AG04450 (cell line): ENCODE results near the gene PTPRD. TPM values are rescaled to one million over a fixed set of nuclear protein-coding genes. Genes with fewer than 3 reads are reported as not detected.

Source experiments
- CTCF ChIA-PET: fragments of 300-600, 350-600 bp; formaldehyde crosslinking; extraction: SDS; loops from one replicate; lab custom pipeline; 2022; ENCODE audit warnings: antibody characterized with exemption, inconsistent platforms; lab: Charles Lee
- POLR2A ChIA-PET: fragments of 350-600 bp; formaldehyde crosslinking; extraction: SDS; loops from one replicate; lab custom pipeline; 2021; ENCODE audit warnings: antibody characterized with exemption, inconsistent platforms; lab: Yijun Ruan, JAX
- DNase-seq: peaks from one replicate; pipeline ENCODE4 v3.0.0-alpha.2; 2011; ENCODE audit warnings: low read depth, low spot score
- H3K27ac ChIP-seq: one replicate; pipeline ENCODE4 v1.5.1; 2012; ENCODE audit warnings: low read depth, low read length, control low read depth
- H3K27me3 ChIP-seq: one replicate; pipeline ENCODE4 v1.6.0; 2012; ENCODE audit warnings: low read length; ENCODE audit not compliant: control insufficient read depth, insufficient read depth
- H3K4me3 ChIP-seq: 2 replicates; pipeline ENCODE4 v1.5.1; 2011; ENCODE audit warnings: mild to moderate bottlenecking, low read depth, low read length, control low read depth
- H3K9me3 ChIP-seq: 2 replicates; pipeline ENCODE4 v1.5.1; 2012; ENCODE audit warnings: low read length; ENCODE audit not compliant: control insufficient read depth, insufficient read depth
- polyA plus RNA-seq: library from polyadenylated mRNA; depleted of rRNA; stranded (reverse); fragments of >200 nt; gene quantifications from 2 replicates; pipeline ENCODE4 v1.2.3, GENCODE V29; 2011
- TF ChIP-seq, protein P1 (sequence below): IDR thresholded peaks from 2 replicates; pipeline ENCODE4 v1.5.1; 2011; ENCODE audit warnings: low read depth, low read length, control low read depth, inconsistent platforms

The PTPRD gene
- polyA plus RNA-seq, 1 experiment: 0.19 TPM

DNA sequence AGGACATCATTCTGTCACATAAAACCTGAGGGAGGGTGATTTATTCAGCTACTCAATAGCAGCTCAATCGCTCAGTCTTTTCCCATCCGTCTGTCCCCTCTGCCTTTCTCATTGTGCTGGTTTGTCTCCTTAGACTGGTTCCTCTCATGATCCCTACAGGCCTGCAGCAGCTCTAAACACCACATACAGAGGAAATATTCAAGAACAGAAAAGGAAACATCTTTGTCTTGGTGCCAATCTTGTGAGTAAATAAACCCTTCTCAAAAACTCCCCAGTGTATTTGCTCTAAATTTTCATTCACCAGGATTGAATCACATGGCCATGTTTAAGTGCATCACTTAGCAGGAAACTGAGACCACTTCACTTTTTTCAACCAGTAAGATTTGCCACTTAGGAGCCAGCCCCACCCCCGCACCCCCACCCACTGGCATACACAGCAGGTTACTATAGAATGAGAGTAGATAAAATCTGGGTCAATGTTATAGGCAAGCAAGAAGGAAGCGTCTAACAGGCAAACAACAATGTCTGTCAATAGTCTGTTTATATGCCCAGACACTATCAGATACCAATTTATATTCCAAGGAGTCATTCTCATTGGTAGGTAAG lies 1917.7 kb downstream of the PTPRD start:
- ChIA-PET CTCF (no interaction called here), POLR2A (no interaction called here)
- TF ChIP-seq, protein P1, sequence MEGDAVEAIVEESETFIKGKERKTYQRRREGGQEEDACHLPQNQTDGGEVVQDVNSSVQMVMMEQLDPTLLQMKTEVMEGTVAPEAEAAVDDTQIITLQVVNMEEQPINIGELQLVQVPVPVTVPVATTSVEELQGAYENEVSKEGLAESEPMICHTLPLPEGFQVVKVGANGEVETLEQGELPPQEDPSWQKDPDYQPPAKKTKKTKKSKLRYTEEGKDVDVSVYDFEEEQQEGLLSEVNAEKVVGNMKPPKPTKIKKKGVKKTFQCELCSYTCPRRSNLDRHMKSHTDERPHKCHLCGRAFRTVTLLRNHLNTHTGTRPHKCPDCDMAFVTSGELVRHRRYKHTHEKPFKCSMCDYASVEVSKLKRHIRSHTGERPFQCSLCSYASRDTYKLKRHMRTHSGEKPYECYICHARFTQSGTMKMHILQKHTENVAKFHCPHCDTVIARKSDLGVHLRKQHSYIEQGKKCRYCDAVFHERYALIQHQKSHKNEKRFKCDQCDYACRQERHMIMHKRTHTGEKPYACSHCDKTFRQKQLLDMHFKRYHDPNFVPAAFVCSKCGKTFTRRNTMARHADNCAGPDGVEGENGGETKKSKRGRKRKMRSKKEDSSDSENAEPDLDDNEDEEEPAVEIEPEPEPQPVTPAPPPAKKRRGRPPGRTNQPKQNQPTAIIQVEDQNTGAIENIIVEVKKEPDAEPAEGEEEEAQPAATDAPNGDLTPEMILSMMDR: no peak
- no peak for DNase-seq
- Histone ChIP-seq H3K27ac (no peak overlapping the region), H3K9me3 (no peaks in the 10 kb centered on the region), H3K27me3 (no peaks in the 10 kb centered on the region), H3K4me3 (no peak overlapping the region)

DNA sequence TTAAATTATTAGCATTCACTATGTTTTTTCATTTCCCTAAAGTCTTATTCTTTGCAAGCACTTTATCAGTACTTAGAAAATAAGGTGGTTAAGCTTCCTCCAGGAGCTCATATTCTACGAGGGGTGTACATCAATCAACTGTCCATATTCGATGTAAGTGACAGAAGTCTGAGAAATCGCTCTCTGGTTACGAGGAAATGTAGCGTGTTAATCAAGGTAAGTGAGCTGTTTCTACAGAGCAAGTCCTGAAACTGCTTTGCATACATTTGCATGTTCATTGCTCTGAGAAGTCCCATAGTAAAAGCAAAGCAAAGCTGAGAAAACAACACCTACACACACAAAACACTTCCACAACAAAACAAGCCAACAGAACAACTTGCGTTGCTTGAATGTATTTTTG lies 1919.3 kb downstream of the PTPRD start:
- ChIA-PET POLR2A (no interaction called here), CTCF (no interaction called here)
- Histone ChIP-seq H3K9me3 (0 out of 2 replicates have a peak, but pooled peaks cover 3% of the 10 kb centered on the region), H3K27me3 (no peaks in the 10 kb centered on the region), H3K4me3 (no peak overlapping the region), H3K27ac (no peak overlapping the region)
- DNase-seq: no peak
- TF ChIP-seq, protein P1: no peak

DNA sequence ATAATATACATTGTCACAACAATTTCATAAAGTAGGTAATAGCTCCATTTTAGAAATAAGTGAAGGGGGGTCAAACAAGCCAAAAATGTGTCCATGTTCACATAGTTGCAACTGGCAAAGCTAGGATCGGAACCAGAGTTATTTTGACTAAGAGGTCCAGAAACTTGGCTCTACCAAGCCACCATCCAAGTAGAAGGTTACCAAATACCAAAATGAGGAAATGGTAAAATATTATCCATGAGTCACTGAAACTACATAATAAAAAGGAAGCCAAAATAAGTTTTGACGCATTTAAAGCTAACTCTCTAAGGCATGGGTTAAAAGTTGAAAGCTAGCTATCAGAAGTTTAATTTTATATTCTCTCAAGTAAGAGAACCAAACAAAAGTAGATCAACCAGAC lies 1926.3 kb downstream of the PTPRD start:
- TF ChIP-seq, protein P1: no peak
- no peak for DNase-seq
- ChIA-PET POLR2A (no interaction called here), CTCF (no interaction called here)
- H3K4me3 ChIP-seq: no peak overlapping the region
- H3K27me3 ChIP-seq: no peaks in the 10 kb centered on the region
- H3K27ac ChIP-seq: no peak overlapping the region
- 0 out of 2 replicates have a peak, but pooled peaks cover 3% of the 10 kb centered on the region for H3K9me3 ChIP-seq

DNA sequence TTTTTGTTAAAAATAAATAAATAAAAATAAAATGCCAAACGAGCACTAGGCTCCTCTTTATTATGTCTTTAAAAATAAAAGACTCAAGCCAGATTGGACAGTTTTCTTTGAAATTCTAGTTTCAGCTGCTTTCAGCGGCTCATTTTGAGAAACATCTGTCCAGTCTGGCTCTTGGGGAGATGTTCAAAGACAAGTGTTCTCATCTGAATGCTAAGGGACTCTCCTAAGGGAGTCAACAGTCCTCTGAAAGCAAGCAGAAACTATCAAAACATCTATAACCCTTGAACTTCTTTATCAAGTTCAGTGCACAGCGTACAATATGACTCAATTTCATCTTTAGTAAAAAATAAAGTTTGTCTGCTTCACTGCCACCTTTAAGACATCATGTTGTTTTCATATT lies 1927.0 kb downstream of the PTPRD start:
- ChIA-PET CTCF (no interaction called here), POLR2A (no interaction called here)
- no peaks in the 10 kb centered on the region for H3K27me3 ChIP-seq

DNA sequence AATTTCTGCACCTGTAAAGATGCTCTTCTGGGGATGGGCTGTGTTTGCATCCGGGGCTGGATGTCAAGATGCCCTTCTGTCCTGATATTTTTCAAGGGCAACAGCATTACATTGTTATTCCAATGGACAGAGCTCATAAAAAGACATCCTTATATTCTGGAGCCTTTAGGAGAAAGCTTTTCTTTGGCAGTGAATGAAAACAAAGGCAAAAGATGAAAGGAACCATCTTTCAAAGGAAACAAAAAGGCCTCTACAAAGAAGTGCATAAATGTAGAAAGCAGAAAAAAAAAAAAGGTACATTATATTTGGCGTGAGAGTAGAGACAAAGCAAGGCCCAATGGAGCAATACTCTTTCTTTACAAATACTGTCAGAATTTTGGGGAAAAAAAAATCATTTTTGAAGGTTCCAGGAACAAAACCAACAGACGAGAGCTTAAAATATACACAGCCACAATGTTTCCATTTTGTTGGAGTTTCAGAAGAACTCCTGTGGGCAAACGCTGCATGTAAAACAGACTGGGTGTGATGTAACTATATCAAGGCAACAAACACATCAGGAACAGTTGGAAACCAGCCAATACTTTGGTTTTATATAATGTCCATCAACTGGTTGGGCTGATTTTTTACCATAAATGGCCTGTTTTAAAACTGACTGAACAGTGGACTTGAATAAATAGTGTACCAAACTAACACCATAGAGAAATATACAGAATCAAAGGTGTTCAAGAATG lies 1927.7 kb downstream of the PTPRD start:
- 0 out of 2 replicates have a peak, but pooled peaks cover 3% of the 10 kb centered on the region for H3K9me3 ChIP-seq
- no peak overlapping the region for H3K27ac ChIP-seq
- ChIA-PET POLR2A (no interaction called here), CTCF (no interaction called here)
- no peaks in the 10 kb centered on the region for H3K27me3 ChIP-seq
- no peak for DNase-seq
- H3K4me3 ChIP-seq: no peak overlapping the region
- TF ChIP-seq, protein P1: no peak

More for the DNA sequence above, 1927.0 kb downstream of the PTPRD start:
- no peak for DNase-seq
- 0 out of 2 replicates have a peak, but pooled peaks cover 3% of the 10 kb centered on the region for H3K9me3 ChIP-seq
- H3K27ac ChIP-seq: no peak overlapping the region
- TF ChIP-seq, protein P1: no peak
- H3K4me3 ChIP-seq: no peak overlapping the region
